Activated naive CD4-positive, alpha-beta T cell treated with Interleukin-2 at 50 U/mL for 16 hours (primary cell): ENCODE data around the gene CCDC80.
"Not testable (repeated sequence)": the region's sequence is repeated elsewhere in the genome, so short reads cannot be mapped to it uniquely, and the experiment has no call there.

Experiments used
- DNase-seq: peaks from one replicate; pipeline ENCODE4 v3.0.0-alpha.2; 2020

The CCDC80 gene

GRCh38 chr3:112582244-112582874 is 58.6 kb downstream of the CCDC80 start:
- peak; percentile 25 for DNase-seq

- DNase-seq: no peak
Measured at GRCh38 chr3:112579697-112580096, 61.2 kb downstream of the CCDC80 start.

- no peak for DNase-seq
Measured at GRCh38 chr3:112579232-112579631, 61.7 kb downstream of the CCDC80 start.

GRCh38 chr3:112572701-112573100 is 68.2 kb downstream of the CCDC80 start:
- DNase-seq: no peak

- no peak for DNase-seq
Measured at GRCh38 chr3:112569265-112569664, 71.7 kb downstream of the CCDC80 start.

GRCh38 chr3:112568642-112569041 is 72.3 kb downstream of the CCDC80 start:
- no peak for DNase-seq

- no peak for DNase-seq
Measured at GRCh38 chr3:112564940-112565305, 76.0 kb downstream of the CCDC80 start.

GRCh38 chr3:112564247-112564939 is 76.5 kb downstream of the CCDC80 start:
- not testable (repeated sequence) for DNase-seq

- DNase-seq: peak; percentile 99
Measured at GRCh38 chr3:112561734-112562529, 79.0 kb downstream of the CCDC80 start, which contains the start of the genes ATG3 and SLC35A5. ATG3 (minus strand) TSS chr3:112561962; CDS start chr3:112561528, 434 bp downstream. SLC35A5 (plus strand) TSS chr3:112562045; CDS start chr3:112563404, 1,359 bp downstream.

- no peak for DNase-seq
Measured at GRCh38 chr3:112561484-112561733, 79.5 kb downstream of the CCDC80 start.

- peak; percentile 72 for DNase-seq
Measured at GRCh38 chr3:112560721-112561483, 80.0 kb downstream of the CCDC80 start.

GRCh38 chr3:112560307-112560706 is 80.6 kb downstream of the CCDC80 start:
- DNase-seq: no peak

- DNase-seq: no peak
Measured at GRCh38 chr3:112557976-112558375, 83.0 kb downstream of the CCDC80 start.

- no peak for DNase-seq
Measured at GRCh38 chr3:112555535-112556170, 85.3 kb downstream of the CCDC80 start.

GRCh38 chr3:112550859-112551258 is 90.1 kb downstream of the CCDC80 start:
- DNase-seq: no peak
